ENCODE measurements around the gene GLRX2.

GLRX2 gene

GRCh38 chr1:193104502-193104906 lies 710 bp downstream of the GLRX2 start:
- TF ChIP-seq Cebpa-rat (IDR thresholded peaks at IDR 0.05) = no peak
- Histone ChIP-seq H3K9me3 (replicated peaks in 1 of 11) (no peaks in the 10 kb centered on the region), H3K27ac (peak overlapping the region; percentile 68 to 88 (median 78); a peak in 21 of 22 replicates), H3K36me3 (peaks cover 11 to 27% (median 16%) of the 10 kb centered on the region in 11 experiments), H3K4me1 (peaks cover 9 to 26% (median 17%) of the 10 kb centered on the region in 10 experiments), H3K27me3 (no peaks in the 10 kb centered on the region), H3K4me3 (peak overlapping the region; percentile 60 to 93 (median 78)), H4K20me1 (peaks cover 0 to 23% (median 10%) of the 10 kb centered on the region in 11 experiments; a peak in 10 of 22 replicates), H3K4me2 (peak overlapping the region; percentile 77 to 97 (median 94)), H3K9ac (peak overlapping the region; percentile 79 to 90 (median 84))

- Histone ChIP-seq H3K27me3 (no peaks in the 10 kb centered on the region), H3K4me1 (peaks cover 9 to 26% (median 17%) of the 10 kb centered on the region in 10 experiments), H4K20me1 (peaks cover 0 to 23% (median 10%) of the 10 kb centered on the region in 11 experiments; a peak in 10 of 22 replicates), H3K36me3 (peaks cover 17 to 32% (median 21%) of the 10 kb centered on the region in 11 experiments), H3K27ac (peak overlapping the region; percentile 68 to 88 (median 78); a peak in 18 of 22 replicates), H3K9me3 (replicated peaks in 1 of 11) (no peaks in the 10 kb centered on the region), H3K4me2 (peak overlapping the region; percentile 77 to 97 (median 94)), H3K9ac (peak overlapping the region; percentile 79 to 90 (median 84)), H3K4me3 (peak overlapping the region; percentile 60 to 93 (median 78))
- TF ChIP-seq Cebpa-rat (IDR thresholded peaks at IDR 0.05) = no peak
Measured at GRCh38 chr1:193103759-193104501, 1.3 kb downstream of the GLRX2 start.

GRCh38 chr1:193102662-193103061 lies 2.6 kb downstream of the GLRX2 start:
- Histone ChIP-seq H3K9me3 (replicated peaks in 1 of 11) (no peaks in the 10 kb centered on the region), H4K20me1 (peaks cover 0 to 23% (median 10%) of the 10 kb centered on the region in 11 experiments; a peak in 10 of 22 replicates), H3K4me1 (peaks cover 9 to 26% (median 17%) of the 10 kb centered on the region in 10 experiments), H3K4me3 (no peak overlapping the region), H3K4me2 (peak overlapping the region in 3 of 11 experiments; percentile 80 to 95 (median 88); a peak in 4 of 22 replicates), H3K9ac (no peak overlapping the region), H3K27me3 (no peaks in the 10 kb centered on the region), H3K27ac (no peak overlapping the region), H3K36me3 (peaks cover 29 to 45% (median 34%) of the 10 kb centered on the region in 11 experiments)
- TF ChIP-seq Cebpa-rat (IDR thresholded peaks at IDR 0.05) = no peak

- peaks cover 57 to 98% (median 73%) of the 10 kb centered on the region in 11 experiments for H3K36me3 ChIP-seq
- H3K27me3 ChIP-seq = no peaks in the 10 kb centered on the region
- TF ChIP-seq Cebpa-rat (IDR thresholded peaks at IDR 0.05) = peak in 4 of 11 experiments; percentile 15 to 62 (median 43); a peak in 6 of 22 replicates
- H3K4me2 ChIP-seq = peak overlapping the region in 4 of 11 experiments; percentile 5 to 38 (median 19); a peak in 4 of 22 replicates
- no peak overlapping the region for H3K4me3 ChIP-seq
- H3K9me3 ChIP-seq (replicated peaks in 1 of 11) = peaks cover 0 to 5% (median 0%) of the 10 kb centered on the region in 11 experiments; a peak in 2 of 22 replicates
- H3K4me1 ChIP-seq = peaks cover 0 to 6% (median 2%) of the 10 kb centered on the region in 10 experiments; a peak in 5 of 20 replicates
- peak overlapping the region in 2 of 11 experiments; percentile 5 to 14; a peak in 1 of 22 replicates for H3K27ac ChIP-seq
- no peaks in the 10 kb centered on the region; a peak in 1 of 22 replicates for H4K20me1 ChIP-seq
- H3K9ac ChIP-seq = no peak overlapping the region
Measured at GRCh38 chr1:193094112-193094511, 11.1 kb downstream of the GLRX2 start.

GRCh38 chr1:193090865-193091264 lies 14.3 kb downstream of the GLRX2 start:
- Histone ChIP-seq H3K4me1 (peaks cover 0 to 6% (median 2%) of the 10 kb centered on the region in 10 experiments; a peak in 5 of 20 replicates), H3K4me2 (no peak overlapping the region), H3K9ac (no peak overlapping the region), H3K27me3 (no peaks in the 10 kb centered on the region), H4K20me1 (peaks cover 0 to 7% (median 0%) of the 10 kb centered on the region in 11 experiments; a peak in 2 of 22 replicates), H3K27ac (no peak overlapping the region), H3K9me3 (replicated peaks in 1 of 11) (peaks cover 0 to 5% (median 0%) of the 10 kb centered on the region in 11 experiments; a peak in 2 of 22 replicates), H3K4me3 (no peak overlapping the region), H3K36me3 (peaks cover 33 to 95% (median 55%) of the 10 kb centered on the region in 11 experiments)
- no peak for TF ChIP-seq Cebpa-rat (IDR thresholded peaks at IDR 0.05)

GRCh38 chr1:193087893-193088292 lies 17.3 kb downstream of the GLRX2 start:
- no peak overlapping the region for H3K4me3 ChIP-seq
- H3K27ac ChIP-seq = no peak overlapping the region
- peaks cover 35 to 95% (median 58%) of the 10 kb centered on the region in 11 experiments for H3K36me3 ChIP-seq
- no peak overlapping the region for H3K9ac ChIP-seq
- peaks cover 0 to 7% (median 0%) of the 10 kb centered on the region in 11 experiments; a peak in 1 of 22 replicates for H4K20me1 ChIP-seq
- H3K4me1 ChIP-seq = no peaks in the 10 kb centered on the region
- H3K9me3 ChIP-seq (replicated peaks in 1 of 11) = no peaks in the 10 kb centered on the region
- no peak for TF ChIP-seq Cebpa-rat (IDR thresholded peaks at IDR 0.05)
- H3K27me3 ChIP-seq = no peaks in the 10 kb centered on the region
- H3K4me2 ChIP-seq = no peak overlapping the region

- Histone ChIP-seq H3K4me2 (no peak overlapping the region), H3K27me3 (no peaks in the 10 kb centered on the region), H3K36me3 (peaks cover 42 to 95% (median 65%) of the 10 kb centered on the region in 11 experiments), H3K9ac (no peak overlapping the region), H4K20me1 (peaks cover 0 to 7% (median 0%) of the 10 kb centered on the region in 11 experiments; a peak in 1 of 22 replicates), H3K9me3 (replicated peaks in 1 of 11) (no peaks in the 10 kb centered on the region), H3K4me1 (no peaks in the 10 kb centered on the region), H3K27ac (no peak overlapping the region), H3K4me3 (no peak overlapping the region)
- TF ChIP-seq Cebpa-rat (IDR thresholded peaks at IDR 0.05) = peak in 1 of 11 experiments; percentile 30; a peak in 1 of 22 replicates
Measured at GRCh38 chr1:193086342-193086741, 18.9 kb downstream of the GLRX2 start.

GRCh38 chr1:193085263-193085662 lies 20.0 kb downstream of the GLRX2 start:
- H3K9ac ChIP-seq = no peak overlapping the region
- H3K4me1 ChIP-seq = no peaks in the 10 kb centered on the region
- no peak overlapping the region for H3K4me2 ChIP-seq
- no peak for TF ChIP-seq Cebpa-rat (IDR thresholded peaks at IDR 0.05)
- H3K36me3 ChIP-seq = peaks cover 47 to 98% (median 71%) of the 10 kb centered on the region in 11 experiments
- H4K20me1 ChIP-seq = peaks cover 0 to 7% (median 0%) of the 10 kb centered on the region in 11 experiments; a peak in 1 of 22 replicates
- no peak overlapping the region for H3K4me3 ChIP-seq
- H3K9me3 ChIP-seq (replicated peaks in 1 of 11) = no peaks in the 10 kb centered on the region
- H3K27me3 ChIP-seq = no peaks in the 10 kb centered on the region
- no peak overlapping the region for H3K27ac ChIP-seq

Measured in BLaER1 treated with 17β-estradiol and CSF1 and Interleukin-3, amounts not matched to agents 10 nM and 100 nM (cell line).